HG03460 (cell line): Measurements from ENCODE around the gene ZFY.
"Not testable (repeated sequence)": the region's sequence is repeated elsewhere in the genome, so short reads cannot be mapped to it uniquely, and the experiment has no call there.

Experiments
- ATAC-seq: cut with Tn5 transposase; IDR thresholded peaks from one replicate; pipeline ENCODE4 v1.9.1; 2021; ENCODE audit not compliant: unreplicated experiment

ZFY gene

GRCh38 chrY:2972708-2973107 lies 37.5 kb downstream of the ZFY start:
- ATAC-seq: no peak

GRCh38 chrY:2973110-2973751 lies 38.0 kb downstream of the ZFY start:
- ATAC-seq: no peak

- no peak for ATAC-seq
Observed at GRCh38 chrY:2979283-2979682, 44.1 kb downstream of the ZFY start.

- no peak for ATAC-seq
Observed at GRCh38 chrY:2984491-2984890, 49.3 kb downstream of the ZFY start.

- ATAC-seq: not testable (repeated sequence)
Observed at GRCh38 chrY:2987178-2987577, 52.0 kb downstream of the ZFY start.

GRCh38 chrY:2997369-2997768 lies 62.2 kb downstream of the ZFY start:
- ATAC-seq: not testable (repeated sequence)

- no peak for ATAC-seq
Observed at GRCh38 chrY:3002190-3002589, 67.0 kb downstream of the ZFY start.

GRCh38 chrY:3002680-3003515 lies 67.7 kb downstream of the ZFY start:
- ATAC-seq: peak; percentile 68

GRCh38 chrY:3003516-3003830 lies 68.3 kb downstream of the ZFY start:
- no peak for ATAC-seq

GRCh38 chrY:3003846-3004245 lies 68.7 kb downstream of the ZFY start:
- ATAC-seq: peak; percentile 40

GRCh38 chrY:3006031-3006430 lies 70.8 kb downstream of the ZFY start:
- not testable (repeated sequence) for ATAC-seq

GRCh38 chrY:3007967-3008366 lies 72.8 kb downstream of the ZFY start:
- ATAC-seq: no peak

GRCh38 chrY:3012226-3012625 lies 77.0 kb downstream of the ZFY start:
- ATAC-seq: no peak

- no peak for ATAC-seq
Observed at GRCh38 chrY:3016594-3016993, 81.4 kb downstream of the ZFY start.

GRCh38 chrY:3018546-3018945 lies 83.4 kb downstream of the ZFY start:
- ATAC-seq: no peak

GRCh38 chrY:3019584-3019983 lies 84.4 kb downstream of the ZFY start:
- no peak for ATAC-seq

GRCh38 chrY:3021176-3021575 lies 86.0 kb downstream of the ZFY start:
- no peak for ATAC-seq

GRCh38 chrY:3023606-3024005 lies 88.4 kb downstream of the ZFY start:
- ATAC-seq: no peak

GRCh38 chrY:3025357-3025756 lies 90.2 kb downstream of the ZFY start:
- no peak for ATAC-seq
